ENCODE results near the gene C4orf17.

GRCh38 chr4:99461623-99462401, 49.0 kb upstream of the C4orf17 start:
- TF ChIP-seq SP1 (CRISPR knock-in tag; conservative IDR thresholded peaks at IDR 0.05) = no peak
- no peak for TF ChIP-seq CTCF (IDR thresholded peaks at IDR 0.05)
- TF ChIP-seq ZNF281 (CRISPR knock-in tag; IDR thresholded peaks at IDR 0.05) = no peak
